CD1c-positive myeloid dendritic cell (primary cell): ENCODE results near the gene ASPDH.
"Not testable (repeated sequence)": the region's sequence is repeated elsewhere in the genome, so short reads cannot be mapped to it uniquely, and the experiment has no call there.

Experiments used
- DNase-seq: peaks from one replicate; pipeline ENCODE4 v3.0.0-alpha.2; 2016; ENCODE audit errors: extremely low spot score

Gene ASPDH

DNA sequence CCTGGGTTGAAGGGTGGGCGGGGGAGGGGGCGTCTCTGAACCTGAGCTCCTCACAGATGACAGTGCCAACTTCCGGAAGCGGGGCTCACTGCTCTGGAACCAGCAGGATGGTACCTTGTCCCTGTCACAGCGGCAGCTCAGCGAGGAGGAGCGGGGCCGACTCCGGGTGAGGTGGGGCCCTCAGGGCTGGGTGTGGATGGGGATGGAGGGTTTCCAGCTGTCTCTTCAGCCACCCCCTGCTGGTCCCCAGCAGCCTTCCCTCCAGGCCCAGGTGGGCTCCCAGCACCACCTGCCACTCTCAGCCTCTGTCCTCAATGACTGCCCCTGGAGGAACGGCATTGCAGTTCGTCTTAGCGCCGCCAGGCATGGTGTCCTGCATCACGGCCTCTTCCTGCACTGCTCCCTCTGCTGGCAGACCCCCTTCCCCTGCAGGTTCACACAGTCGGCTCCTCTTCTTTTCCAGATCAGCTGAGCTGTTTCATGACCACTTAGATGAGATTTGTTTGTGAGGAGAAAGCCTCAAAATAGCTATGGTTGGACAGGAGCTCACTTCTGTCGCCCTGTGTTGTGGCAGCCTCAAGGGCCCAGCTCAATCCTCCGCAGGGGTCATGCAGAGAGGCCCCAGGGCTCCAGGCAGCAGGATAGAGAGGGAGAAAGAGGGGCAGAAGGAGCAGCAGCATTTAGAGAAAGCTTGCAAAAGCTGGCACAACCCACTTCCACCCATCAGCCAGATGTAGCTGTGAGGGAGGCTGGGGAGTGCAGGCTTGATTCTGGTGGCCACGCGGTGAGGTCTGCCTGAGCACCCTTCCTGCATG is 34.6 kb downstream of the ASPDH start:
- no peak for DNase-seq

DNA sequence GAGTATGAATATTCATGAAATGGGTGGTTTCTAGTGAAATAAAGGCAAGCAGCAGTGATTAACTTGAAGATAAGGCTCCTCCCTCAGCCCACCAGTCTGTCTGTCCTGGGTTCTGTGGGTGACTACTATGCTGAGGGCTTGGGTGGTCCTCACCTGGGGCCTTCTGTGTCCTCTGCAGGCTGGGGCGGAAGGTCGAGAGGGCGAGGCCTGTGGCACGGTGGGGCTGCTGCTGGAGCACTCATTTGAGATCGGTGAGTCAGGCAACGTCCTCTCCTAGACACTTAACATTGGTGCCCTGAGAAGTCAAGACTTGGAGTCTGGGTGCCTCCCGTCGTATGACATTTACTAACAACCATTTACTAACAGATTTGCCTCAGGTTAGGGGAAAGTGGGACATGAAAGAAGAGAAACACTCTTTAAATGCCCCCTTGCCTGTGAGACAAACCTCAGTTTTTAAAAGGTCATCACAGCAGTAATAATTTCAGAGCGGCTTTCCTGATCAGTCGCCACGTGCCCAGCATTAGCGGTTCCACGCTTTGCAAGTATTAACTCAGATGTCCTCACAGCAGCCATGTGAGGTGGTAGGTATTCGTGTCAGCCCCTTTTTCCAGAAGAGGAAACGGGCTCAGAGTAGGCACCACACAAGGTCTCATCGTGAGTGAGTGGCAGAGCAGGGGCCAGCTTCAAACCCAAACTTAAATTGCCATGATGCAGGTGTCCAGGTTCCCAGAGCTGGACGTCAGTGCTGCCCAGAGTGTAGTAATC is 35.8 kb downstream of the ASPDH start:
- DNase-seq = no peak

DNA sequence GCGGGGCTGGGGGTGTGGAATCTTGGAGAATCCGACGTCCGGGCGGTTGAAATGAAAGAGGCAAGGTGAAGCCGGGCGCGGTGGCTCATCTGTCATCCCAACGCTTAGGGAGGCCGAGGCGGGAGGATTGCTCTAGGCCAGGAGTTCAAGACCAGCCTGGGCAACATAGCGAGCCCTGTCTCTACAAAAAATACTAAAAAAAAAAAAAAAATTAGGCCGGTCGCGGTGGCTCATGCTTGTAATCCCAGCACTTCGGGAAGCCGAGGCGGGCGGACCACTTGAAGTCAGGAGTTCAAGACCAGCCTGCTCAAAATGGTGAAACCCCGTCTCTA is 36.8 kb downstream of the ASPDH start:
- DNase-seq = no peak

DNA sequence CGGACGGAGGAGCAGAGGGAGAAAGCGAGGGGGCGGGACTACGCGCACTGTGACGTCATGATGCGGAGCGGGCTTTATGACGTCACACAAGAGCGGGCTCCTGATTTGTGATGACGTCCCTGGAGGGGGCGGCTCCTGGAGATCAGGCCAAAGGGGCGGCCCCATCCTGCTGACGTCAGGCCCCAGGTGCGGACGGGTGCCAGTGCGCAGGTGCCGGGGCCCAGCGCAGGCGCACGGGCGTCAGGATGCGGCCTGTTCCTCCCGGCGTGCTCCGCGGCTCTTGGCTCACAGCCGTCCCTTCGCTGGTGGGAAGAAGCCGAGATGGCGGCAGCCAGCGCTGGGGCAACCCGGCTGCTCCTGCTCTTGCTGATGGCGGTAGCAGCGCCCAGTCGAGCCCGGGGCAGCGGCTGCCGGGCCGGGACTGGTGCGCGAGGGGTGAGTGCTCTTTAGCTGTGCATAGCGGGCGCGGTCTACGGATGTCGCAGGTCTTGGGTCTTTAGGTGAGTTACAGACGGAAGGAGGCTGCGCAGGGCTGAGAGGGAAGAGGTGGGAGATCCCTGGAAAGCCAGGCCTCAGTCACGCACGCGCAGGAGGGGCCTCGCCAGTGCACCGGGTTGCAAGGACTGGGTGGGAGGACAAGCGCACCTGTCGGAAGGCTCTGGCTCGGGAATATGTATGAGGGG is 37.3 kb downstream of the ASPDH start, which contains the start of the genes EMC10 and GARIN5A:
TSS of gene EMC10 (plus strand) at position 284 of the 683 bp plus-strand sequence. CDS start at position 322, 38 bp downstream.
TSS of gene GARIN5A (minus strand) at position 625 of the 683 bp plus-strand sequence. CDS start at position 165, 460 bp downstream.
- peak; percentile 93 for DNase-seq

DNA sequence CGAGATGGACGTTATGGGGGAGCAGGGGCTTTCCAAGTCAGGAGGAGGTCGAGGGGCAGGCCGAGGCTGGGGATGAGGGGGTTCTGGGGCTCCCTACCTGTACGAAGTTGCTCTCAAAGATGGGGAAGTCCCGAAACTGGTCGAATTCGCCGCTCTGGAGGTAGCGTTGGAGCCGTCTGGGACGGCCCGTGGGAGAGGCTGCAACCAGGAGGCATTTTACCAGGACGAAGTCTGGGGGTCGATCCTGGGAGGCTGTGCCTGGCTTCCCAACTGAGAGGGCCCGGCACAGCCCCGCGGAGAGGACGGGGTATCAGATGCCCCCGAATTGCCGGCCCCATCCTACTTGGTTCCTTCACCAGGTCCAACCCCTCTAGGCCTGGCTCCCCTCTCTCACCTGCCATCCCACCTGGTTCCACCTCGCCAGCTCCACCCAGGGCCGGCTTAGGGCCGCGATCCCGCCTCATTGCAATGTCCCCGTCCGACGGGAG is 37.9 kb downstream of the ASPDH start:
- DNase-seq = no peak

DNA sequence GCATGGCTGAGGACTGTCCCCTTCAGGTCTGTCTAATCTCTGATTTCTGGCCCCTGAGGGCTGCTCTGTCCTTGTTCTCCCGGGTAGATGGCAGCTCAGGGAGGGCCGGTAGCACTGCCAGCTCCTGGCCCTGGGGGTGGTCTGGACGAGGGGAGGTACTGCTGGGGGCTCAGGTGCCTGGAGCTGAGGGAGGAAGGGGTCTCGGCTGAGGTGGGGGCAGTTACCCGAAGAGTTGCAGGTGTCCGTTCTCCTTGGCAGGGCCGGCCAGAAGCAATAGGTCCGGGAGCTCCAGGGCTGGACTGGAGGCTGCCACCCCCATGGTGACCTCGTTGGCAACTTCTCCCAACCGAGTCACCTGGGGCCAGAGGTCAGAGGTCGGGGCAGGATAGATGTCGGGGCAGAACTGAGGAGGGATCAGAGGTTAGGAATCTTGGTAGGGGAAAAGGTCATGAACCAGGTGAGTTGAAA is 38.6 kb downstream of the ASPDH start:
- DNase-seq = no peak

DNA sequence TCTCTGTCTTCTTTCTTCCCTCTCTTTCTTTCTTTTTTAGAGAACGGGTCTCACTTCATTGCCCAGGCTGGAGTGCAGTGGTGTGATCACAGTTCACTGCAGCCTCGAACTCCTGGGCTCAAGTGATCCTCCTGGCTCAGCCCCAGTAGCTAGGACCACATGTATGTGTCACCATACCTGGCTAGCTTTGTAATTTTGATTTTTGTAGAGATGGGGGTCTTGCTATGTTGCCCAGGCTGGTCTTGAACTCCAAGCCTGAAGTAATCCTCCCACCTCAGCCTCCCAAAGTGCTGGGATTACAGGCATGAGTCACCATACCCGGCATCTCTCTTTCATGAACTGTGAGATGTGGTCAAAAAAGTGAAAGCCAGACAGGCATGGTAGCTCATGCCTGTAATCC is 40.4 kb downstream of the ASPDH start:
- not testable (repeated sequence) for DNase-seq

DNA sequence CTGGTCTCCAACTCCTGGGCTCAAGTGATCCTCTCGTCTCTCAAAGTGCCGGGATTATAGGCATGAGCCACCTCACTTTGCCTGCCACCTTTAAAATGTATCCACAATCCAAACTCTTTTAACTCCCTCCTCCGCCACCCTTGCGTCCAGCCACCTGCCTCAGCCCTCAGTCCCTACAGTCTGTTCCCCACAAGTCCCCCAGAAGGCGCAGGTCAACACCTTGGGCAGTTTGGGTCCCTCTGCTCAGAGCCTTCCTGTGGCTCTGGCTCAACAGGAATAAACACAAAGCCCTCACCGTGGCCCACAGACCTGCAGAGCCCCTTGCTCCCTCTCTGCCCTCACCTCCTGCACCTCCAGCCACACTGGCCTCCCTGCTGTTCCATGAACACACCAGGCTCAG is 44.9 kb downstream of the ASPDH start:
- no peak for DNase-seq

DNA sequence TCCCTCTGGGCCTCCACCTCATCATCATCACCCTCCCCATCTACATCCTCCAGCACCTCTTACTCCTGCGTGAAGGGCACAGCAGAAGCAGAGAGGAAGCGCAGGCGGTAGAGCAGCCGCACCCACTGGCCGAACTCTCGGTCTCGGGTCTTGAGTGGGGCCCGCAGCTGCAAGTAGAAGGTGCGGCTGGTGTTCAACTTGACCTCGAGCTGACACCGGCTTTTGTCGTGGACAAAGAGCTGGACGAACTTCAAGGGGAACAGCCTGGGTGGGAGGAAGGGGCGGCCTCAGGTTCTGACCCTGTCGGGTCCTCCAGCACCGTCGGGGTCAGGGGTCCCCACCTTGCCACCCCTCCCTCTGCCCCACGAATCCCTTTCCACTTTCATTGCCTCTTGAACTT is 46.1 kb downstream of the ASPDH start:
- DNase-seq = no peak

DNA sequence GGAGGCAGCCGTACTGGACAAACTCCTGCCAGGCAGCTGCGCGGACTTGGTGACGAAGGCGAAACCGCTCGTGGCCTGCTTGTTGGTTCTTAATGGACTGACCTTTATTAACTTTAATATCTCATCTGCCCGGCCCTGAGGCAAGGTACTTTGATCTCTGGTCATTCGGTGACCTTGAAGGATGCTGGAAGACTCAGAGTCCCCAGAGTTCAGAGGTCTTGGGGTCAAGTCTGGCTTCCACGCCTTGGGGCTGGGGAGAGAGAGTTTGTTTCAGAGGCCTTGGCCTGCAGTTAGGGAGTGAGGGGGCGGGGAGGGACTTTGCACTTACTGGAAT is 47.0 kb downstream of the ASPDH start:
- no peak for DNase-seq

DNA sequence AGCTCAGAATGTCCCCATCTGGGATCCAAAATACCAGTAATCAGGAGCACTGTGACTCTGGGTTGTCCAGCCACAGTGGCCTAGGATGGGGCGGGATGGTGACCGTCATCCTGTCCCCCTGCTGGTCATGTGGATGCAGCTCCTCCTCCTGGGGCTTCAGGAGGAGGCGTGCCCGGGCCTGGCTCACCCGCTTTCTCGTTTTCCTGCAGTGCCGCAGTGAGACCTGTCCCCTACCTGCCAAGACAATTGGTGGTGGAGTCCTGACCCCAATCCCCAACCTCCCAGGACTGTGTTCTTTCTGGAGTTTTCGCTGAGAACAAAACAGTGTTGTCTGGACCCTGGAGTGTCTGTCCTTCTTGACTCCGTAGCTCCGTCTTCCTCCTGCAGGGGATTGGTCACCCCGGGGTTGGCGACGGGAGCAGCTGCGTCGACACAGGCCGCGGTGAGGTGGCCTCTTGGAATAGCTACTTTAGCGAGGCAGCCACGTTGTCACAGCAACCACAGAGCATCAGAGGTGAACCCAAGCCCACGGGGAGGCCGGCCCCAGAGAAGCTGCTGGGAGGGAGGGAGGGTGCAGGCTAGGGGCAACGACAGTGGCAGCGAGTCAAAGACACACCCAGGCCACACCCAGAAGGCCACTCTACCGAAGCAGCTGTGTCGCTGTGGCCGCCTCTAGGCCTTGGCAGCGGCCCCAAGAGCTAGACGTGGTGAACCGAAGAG is 47.6 kb downstream of the ASPDH start:
- DNase-seq = no peak

DNA sequence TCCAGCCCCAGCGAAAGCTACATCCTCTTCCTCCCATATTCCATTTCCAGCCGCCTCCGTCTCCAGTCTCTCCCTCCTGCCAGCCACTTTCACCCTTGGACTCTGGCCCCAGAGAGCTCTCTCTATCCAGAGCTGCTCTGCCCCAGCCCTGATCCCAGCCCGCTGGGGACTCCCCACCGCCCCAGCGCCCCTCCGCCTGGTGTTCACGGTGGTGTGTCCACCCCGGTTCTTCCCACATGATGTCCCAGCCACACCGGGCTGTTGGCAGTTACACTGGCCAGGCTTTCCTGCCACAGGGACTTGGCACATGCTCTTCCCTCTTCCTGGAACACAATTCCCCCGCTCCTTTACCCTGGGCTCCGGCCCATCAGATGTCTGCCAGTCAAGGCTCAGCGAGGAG is 48.7 kb downstream of the ASPDH start:
- DNase-seq = no peak

DNA sequence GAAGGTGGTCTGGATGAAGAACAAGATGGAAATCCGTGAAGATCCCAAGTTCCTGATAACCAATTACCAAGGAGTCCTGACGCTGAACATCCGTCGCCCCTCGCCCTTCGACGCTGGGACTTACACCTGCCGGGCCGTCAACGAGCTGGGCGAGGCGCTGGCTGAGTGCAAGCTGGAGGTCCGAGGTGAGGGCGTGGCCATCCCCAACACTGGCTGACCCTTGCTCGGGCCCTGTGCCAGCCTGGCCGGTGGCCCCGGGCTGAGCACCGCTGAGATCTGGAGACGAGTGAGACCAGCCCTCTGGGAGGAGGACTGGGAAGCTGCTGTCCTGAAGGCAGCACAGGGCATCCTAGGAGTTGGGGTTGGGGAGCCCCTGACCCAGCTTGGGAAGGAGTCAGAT is 49.4 kb downstream of the ASPDH start:
- DNase-seq = no peak

DNA sequence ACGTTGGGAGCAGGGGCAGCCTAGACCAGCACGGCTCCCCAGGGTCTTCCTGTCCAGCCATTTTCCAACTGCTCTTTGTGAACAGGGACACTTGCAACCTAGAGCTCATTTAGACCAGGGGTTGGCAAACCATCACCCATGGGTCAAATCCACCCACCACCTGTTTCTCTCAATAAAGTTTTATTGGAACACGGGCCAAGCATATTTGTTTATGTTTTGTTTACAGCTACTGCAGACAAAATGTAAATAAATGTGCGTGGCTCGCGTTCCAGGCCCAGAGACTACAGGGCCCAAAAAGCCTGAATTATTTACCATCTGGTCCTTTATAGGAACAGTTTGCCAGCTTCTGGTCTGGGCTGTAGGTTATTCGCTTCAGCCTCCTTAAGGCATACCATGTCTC is 50.7 kb downstream of the ASPDH start:
- DNase-seq = no peak
